Bone marrow (tissue), 2 donors: Measurements from ENCODE around the gene C10orf71.

Experiments
- DNase-seq, 2 donors: peaks; one replicate each; lab custom pipeline; 2025; lab: John Stamatoyannopoulos, UW

Gene C10orf71

GRCh38 chr10:49318755-49319154 lies 19.8 kb downstream of the C10orf71 start:
- no peak for DNase-seq

- DNase-seq, result no peak
Observed at GRCh38 chr10:49319206-49319605, 20.2 kb downstream of the C10orf71 start.

- no peak for DNase-seq
Observed at GRCh38 chr10:49320191-49320590, 21.2 kb downstream of the C10orf71 start.

- no peak for DNase-seq
Observed at GRCh38 chr10:49321021-49321420, 22.1 kb downstream of the C10orf71 start.

GRCh38 chr10:49322371-49323170 lies 23.6 kb downstream of the C10orf71 start:
- no peak for DNase-seq

- no peak for DNase-seq
Observed at GRCh38 chr10:49323171-49323895, 24.4 kb downstream of the C10orf71 start.

GRCh38 chr10:49323896-49324270 lies 24.9 kb downstream of the C10orf71 start:
- no peak for DNase-seq

- DNase-seq, result no peak
Observed at GRCh38 chr10:49324711-49325110, 25.7 kb downstream of the C10orf71 start.

- no peak for DNase-seq
Observed at GRCh38 chr10:49325131-49325915, 26.4 kb downstream of the C10orf71 start.

- DNase-seq, result no peak
Observed at GRCh38 chr10:49325916-49326783, 27.2 kb downstream of the C10orf71 start.

- no peak for DNase-seq
Observed at GRCh38 chr10:49327036-49327813, 28.3 kb downstream of the C10orf71 start.

GRCh38 chr10:49328401-49329145 lies 29.6 kb downstream of the C10orf71 start:
- DNase-seq, result no peak

- DNase-seq, result no peak
Observed at GRCh38 chr10:49329146-49329505, 30.2 kb downstream of the C10orf71 start.

GRCh38 chr10:49330127-49330665 lies 31.2 kb downstream of the C10orf71 start:
- DNase-seq, result no peak

- DNase-seq, result no peak
Observed at GRCh38 chr10:49331431-49331830, 32.5 kb downstream of the C10orf71 start.

GRCh38 chr10:49332333-49332732 lies 33.4 kb downstream of the C10orf71 start:
- DNase-seq, result no peak

GRCh38 chr10:49332768-49333167 lies 33.8 kb downstream of the C10orf71 start:
- DNase-seq, result no peak

GRCh38 chr10:49333192-49333591 lies 34.2 kb downstream of the C10orf71 start:
- DNase-seq, result no peak

GRCh38 chr10:49334964-49335363 lies 36.0 kb downstream of the C10orf71 start:
- DNase-seq, result no peak
